GM12873 (cell line): ENCODE measurements around the gene DMD.

Source experiments
- TF ChIP-seq, protein P1 (sequence below): IDR thresholded peaks from 2 replicates; pipeline ENCODE4 v1.5.1; 2012; ENCODE audit warnings: low read depth, mild to moderate bottlenecking, moderate library complexity, low read length, control low read depth; ENCODE audit not compliant: insufficient read depth; ENCODE audit errors: missing control alignments

The DMD gene

GRCh38 chrX:31522760-31523159, 1688.6 kb downstream of the DMD start:
- TF ChIP-seq, protein P1, sequence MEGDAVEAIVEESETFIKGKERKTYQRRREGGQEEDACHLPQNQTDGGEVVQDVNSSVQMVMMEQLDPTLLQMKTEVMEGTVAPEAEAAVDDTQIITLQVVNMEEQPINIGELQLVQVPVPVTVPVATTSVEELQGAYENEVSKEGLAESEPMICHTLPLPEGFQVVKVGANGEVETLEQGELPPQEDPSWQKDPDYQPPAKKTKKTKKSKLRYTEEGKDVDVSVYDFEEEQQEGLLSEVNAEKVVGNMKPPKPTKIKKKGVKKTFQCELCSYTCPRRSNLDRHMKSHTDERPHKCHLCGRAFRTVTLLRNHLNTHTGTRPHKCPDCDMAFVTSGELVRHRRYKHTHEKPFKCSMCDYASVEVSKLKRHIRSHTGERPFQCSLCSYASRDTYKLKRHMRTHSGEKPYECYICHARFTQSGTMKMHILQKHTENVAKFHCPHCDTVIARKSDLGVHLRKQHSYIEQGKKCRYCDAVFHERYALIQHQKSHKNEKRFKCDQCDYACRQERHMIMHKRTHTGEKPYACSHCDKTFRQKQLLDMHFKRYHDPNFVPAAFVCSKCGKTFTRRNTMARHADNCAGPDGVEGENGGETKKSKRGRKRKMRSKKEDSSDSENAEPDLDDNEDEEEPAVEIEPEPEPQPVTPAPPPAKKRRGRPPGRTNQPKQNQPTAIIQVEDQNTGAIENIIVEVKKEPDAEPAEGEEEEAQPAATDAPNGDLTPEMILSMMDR = no peak

- TF ChIP-seq, protein P1 = no peak
These were observed 1689.4 kb downstream of the DMD start for GRCh38 chrX:31521941-31522340.

- TF ChIP-seq, protein P1 = no peak
These were observed 1694.8 kb downstream of the DMD start for GRCh38 chrX:31516527-31516926.

- TF ChIP-seq, protein P1 = no peak
These were observed 1703.0 kb downstream of the DMD start for GRCh38 chrX:31508338-31508737.

DNA sequence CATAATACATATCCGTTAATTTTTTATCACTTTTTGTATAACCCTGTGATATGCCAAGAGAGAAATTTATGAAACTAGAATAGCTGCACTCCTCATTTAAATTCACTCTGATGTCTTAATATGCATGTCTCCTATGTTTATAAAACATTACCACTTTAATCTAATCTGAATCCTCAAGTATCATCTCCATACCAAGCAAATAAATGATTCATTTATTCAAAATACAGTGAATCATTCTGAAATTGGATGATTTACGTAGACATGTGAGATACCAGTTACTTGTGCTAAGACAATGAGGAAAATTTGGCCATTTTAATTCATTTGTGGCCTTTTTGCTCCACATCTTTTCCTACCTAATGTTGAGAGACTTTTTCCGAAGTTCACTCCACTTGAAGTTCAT, 1704.4 kb downstream of the DMD start:
- TF ChIP-seq, protein P1 = no peak

DNA sequence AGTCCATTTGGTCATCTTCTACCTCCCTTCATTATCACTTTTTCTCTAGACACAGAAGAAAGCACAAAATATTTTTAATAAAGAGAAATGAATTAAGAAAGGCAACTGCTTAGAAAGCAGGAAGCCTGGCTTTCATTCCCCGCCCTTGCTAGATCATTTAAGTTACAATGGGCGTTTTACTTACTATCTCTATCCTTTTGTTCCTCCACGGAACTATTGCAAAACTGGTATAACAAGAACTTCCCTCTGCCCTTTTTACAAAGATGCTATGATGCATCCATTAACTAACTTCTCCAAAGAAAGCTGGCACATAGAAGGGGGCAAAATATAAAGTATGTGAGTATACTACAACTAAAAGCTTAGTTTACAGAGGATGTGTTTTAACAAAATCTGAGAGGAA, 1705.0 kb downstream of the DMD start:
- TF ChIP-seq, protein P1 = no peak

DNA sequence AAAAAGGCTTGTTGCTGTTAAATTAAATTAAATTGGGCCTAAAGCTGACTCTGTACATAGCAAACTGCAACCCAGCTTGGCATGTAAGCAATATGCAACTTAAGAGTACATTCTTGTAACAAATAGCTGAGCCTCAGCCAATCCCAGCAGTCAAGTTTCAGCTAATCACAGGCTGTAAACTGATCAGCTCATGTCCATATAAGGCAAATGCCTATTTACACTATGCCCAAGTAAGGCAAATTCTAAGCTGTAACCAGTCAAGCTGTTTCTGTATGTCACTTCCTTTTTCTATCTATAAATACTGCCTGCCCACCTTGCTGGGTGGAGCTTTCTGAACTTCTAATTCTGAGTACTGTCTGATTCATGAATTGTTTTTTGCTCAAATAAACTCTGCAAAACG, 1710.4 kb downstream of the DMD start:
- TF ChIP-seq, protein P1 = no peak
